Tibial artery (tissue), 4 donors: ENCODE results near the gene C19orf25.

Experiments
- DNase-seq, 2 donors: peaks; one replicate each; pipeline ENCODE4 v3.0.0-alpha.2; 2019
- H3K27ac ChIP-seq, 2 donors: fragments of 200-600 bp; sonication (generic) in 1 of 2; 1 replicate in 1 of 2; 2 replicates in 1 of 2; pipeline ENCODE4 v1.5.1; 2018 to 2019; ENCODE audit warnings: mild to moderate bottlenecking in 1 of 2
- H3K27me3 ChIP-seq, 2 donors: fragments of 200-600 bp; sonication (generic) in 1 of 2; one replicate each; pipeline versions ENCODE4 v1.5.1 to v1.6.0; 2016 to 2019
- H3K36me3 ChIP-seq, 3 donors: fragments of 200-600 bp; sonication (generic) in 2 of 3; one replicate each; pipeline ENCODE4 v1.5.1; 2016 to 2019; ENCODE audit warnings: mild to moderate bottlenecking in 2 of 3
- H3K4me1 ChIP-seq, 4 donors: fragments of 200-600 bp; sonication (generic) in 2 of 4; 1 replicate in 3 of 4; 2 replicates in 1 of 4; pipeline ENCODE4 v1.5.1; 2016 to 2019
- H3K4me3 ChIP-seq, 2 donors: fragments of 200-600 bp; sonication (generic) in 1 of 2; 1 replicate in 1 of 2; 2 replicates in 1 of 2; pipeline ENCODE4 v1.5.1; 2018 to 2019; ENCODE audit warnings: mild to moderate bottlenecking in 2 of 2
- H3K9me3 ChIP-seq, 3 donors: fragments of 200-600 bp; sonication (generic) in 1 of 3; one replicate each; pipeline ENCODE4 v1.5.1; 2016 to 2019
- intact Hi-C: fragments of 100-400 bp; cut with DNase I; formaldehyde crosslinking; loops from one replicate; pipeline ENCODE4 v1.15.0; 2023; ENCODE audit warnings: low total_unique reads
- TF ChIP-seq, protein P1 (sequence below), 2 experiments: fragments of 200-600 bp in 1 of 2; fragments of 450-650 bp in 1 of 2; IDR thresholded peaks; one replicate each; pipeline ENCODE4 v1.5.1; 2017 to 2019; ENCODE audit warnings: antibody characterized with exemption in 2 of 2, mild to moderate bottlenecking in 1 of 2, moderate library complexity in 1 of 2

C19orf25 gene

DNA sequence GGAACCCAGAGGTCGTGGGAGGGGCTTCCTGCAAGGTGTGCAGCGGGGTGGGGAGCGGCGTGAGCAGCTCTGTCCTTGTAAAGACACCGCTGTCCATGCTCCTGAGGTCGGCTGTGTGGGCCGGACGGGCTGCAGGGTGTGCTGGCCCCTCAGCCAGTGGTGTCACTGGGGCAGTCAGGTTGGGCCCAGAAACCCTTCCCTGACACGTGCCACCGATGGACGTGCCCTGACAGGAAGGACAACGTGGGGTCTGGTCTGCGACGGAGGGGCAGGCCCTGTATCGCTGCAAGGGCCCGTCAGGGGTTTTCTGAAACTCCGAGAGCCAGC lies 45.0 kb downstream of the C19orf25 start:
- no peak for DNase-seq
- no peaks in the 10 kb centered on the region for H3K27me3 ChIP-seq
- intact Hi-C loops = no loop called here
- no peak overlapping the region for H3K27ac ChIP-seq
- no peak overlapping the region for H3K4me3 ChIP-seq
- TF ChIP-seq, protein P1, sequence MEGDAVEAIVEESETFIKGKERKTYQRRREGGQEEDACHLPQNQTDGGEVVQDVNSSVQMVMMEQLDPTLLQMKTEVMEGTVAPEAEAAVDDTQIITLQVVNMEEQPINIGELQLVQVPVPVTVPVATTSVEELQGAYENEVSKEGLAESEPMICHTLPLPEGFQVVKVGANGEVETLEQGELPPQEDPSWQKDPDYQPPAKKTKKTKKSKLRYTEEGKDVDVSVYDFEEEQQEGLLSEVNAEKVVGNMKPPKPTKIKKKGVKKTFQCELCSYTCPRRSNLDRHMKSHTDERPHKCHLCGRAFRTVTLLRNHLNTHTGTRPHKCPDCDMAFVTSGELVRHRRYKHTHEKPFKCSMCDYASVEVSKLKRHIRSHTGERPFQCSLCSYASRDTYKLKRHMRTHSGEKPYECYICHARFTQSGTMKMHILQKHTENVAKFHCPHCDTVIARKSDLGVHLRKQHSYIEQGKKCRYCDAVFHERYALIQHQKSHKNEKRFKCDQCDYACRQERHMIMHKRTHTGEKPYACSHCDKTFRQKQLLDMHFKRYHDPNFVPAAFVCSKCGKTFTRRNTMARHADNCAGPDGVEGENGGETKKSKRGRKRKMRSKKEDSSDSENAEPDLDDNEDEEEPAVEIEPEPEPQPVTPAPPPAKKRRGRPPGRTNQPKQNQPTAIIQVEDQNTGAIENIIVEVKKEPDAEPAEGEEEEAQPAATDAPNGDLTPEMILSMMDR (IDR thresholded peaks at IDR 0.05) = no peak
- H3K36me3 ChIP-seq = peaks cover 58 to 69% (median 63%) of the 10 kb centered on the region in 3 donors
- H3K4me1 ChIP-seq = peaks cover 0 to 6% (median 3%) of the 10 kb centered on the region in 4 donors
- no peaks in the 10 kb centered on the region for H3K9me3 ChIP-seq

DNA sequence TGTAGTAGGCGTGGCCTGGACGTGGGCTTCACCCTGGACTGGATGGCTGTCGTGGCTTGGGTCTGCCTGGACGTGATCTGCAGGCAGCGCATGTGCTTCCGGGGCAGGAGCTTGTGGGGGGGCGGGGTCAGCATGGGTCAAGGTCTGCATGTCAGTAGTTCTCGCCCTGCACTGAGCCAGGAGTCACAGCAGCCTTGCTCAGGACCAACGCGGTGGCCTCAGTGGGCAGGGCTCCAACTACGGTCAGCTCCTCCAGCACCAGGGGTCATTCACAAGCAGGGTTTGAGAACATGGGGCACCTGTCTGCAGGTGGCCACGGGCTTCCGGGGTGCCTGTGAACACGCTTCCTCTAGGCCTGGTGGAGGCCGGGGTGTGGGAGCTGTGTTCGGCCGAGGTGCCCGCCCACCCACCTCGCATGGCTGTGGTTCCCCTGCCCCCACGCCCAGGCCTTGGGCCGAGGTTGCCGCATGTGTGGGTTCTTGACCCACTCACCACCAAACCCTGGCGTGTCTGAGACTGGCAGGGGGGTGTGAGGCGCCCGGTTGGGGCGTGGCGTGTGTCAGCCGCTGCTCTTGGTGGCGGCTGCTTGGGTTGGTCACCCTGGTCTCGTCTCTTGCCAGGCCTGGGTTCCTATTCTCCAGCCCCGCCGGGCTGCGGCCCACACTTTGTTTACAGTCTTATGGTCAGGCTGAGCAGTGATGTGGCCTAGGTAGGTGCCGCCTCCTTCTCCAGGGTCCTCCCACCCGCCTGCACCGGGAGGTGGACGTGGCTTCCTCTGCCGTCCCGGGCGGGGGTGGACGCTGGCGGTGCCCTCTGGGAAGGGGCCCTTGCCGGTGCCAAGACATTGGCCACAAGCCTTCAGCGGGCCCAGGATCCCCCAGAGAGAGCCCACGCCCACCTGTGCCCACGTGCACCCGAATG lies 45.6 kb downstream of the C19orf25 start:
- Histone ChIP-seq H3K4me3 (no peak overlapping the region), H3K4me1 (peaks cover 0 to 3% (median 0%) of the 10 kb centered on the region in 4 donors), H3K36me3 (peaks cover 64 to 75% (median 67%) of the 10 kb centered on the region in 3 donors), H3K27ac (no peak overlapping the region), H3K9me3 (no peaks in the 10 kb centered on the region), H3K27me3 (no peaks in the 10 kb centered on the region)
- intact Hi-C loops = no loop called here
- TF ChIP-seq, protein P1 (IDR thresholded peaks at IDR 0.05) = no peak
- DNase-seq = no peak

DNA sequence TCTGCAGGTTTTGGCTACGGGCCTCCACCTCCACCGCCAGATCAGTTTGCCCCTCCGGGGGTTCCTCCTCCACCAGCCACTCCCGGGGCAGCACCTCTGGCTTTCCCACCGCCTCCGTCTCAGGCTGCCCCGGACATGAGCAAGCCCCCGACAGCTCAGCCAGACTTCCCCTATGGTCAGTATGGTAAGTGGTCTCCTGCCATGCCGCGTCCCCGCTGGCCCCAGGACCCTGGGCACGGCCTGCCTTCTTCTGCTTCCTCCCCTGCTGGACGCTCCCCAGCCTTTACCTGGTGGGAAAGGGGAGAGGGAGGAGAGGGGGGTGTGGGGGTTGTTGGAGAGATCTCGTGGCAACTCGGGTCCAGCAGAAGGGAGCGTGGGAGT lies 46.5 kb downstream of the C19orf25 start:
- peaks cover 67 to 83% (median 73%) of the 10 kb centered on the region in 3 donors for H3K36me3 ChIP-seq
- DNase-seq = no peak
- TF ChIP-seq, protein P1 (IDR thresholded peaks at IDR 0.05) = no peak
- no peaks in the 10 kb centered on the region for H3K27me3 ChIP-seq
- no peaks in the 10 kb centered on the region for H3K4me1 ChIP-seq
- no peaks in the 10 kb centered on the region for H3K9me3 ChIP-seq
- H3K27ac ChIP-seq = no peak overlapping the region
- H3K4me3 ChIP-seq = no peak overlapping the region
- intact Hi-C loops = no loop called here

DNA sequence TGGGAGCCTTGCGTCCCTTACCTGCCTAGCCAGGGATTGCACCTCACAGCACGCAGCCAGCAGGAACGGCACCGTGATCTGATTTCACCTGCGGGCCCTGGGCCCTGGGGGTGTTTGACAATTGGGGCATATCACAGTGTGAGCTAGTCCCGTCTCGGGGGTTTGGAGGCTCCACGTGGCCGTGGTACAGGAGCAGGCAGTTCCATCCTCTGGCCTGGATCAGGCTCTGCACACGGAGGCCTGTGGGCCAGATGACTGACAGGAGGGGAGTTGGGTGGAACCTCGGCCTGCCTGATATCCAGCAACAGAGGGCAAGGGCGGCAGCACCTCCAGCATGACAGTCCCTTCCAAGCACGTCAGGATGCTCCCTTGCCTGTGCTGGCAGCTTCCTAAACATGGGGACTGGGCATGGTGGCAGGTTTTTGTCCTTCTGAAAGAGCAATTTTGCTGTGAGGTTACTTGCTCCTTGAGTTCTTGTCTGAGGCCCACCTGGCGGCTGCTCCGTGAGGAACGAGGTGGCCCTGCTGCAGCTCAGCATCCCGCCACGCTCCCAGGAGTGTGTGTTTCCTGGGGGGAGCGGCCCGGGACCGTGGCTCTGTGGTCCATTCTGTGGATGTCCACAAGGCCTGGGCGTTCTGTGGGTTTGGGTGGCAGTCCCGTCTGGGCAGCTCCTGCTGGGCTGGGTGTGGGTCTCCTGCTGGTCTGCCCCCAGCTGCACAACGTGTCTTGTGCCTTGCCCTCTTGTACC lies 47.1 kb downstream of the C19orf25 start:
- H3K4me3 ChIP-seq = no peak overlapping the region
- H3K36me3 ChIP-seq = peaks cover 67 to 89% (median 77%) of the 10 kb centered on the region in 3 donors
- H3K9me3 ChIP-seq = no peaks in the 10 kb centered on the region
- TF ChIP-seq, protein P1 (IDR thresholded peaks at IDR 0.05) = no peak
- no peaks in the 10 kb centered on the region for H3K4me1 ChIP-seq
- H3K27me3 ChIP-seq = no peaks in the 10 kb centered on the region
- no peak for DNase-seq
- intact Hi-C loops = no loop called here
- H3K27ac ChIP-seq = no peak overlapping the region

DNA sequence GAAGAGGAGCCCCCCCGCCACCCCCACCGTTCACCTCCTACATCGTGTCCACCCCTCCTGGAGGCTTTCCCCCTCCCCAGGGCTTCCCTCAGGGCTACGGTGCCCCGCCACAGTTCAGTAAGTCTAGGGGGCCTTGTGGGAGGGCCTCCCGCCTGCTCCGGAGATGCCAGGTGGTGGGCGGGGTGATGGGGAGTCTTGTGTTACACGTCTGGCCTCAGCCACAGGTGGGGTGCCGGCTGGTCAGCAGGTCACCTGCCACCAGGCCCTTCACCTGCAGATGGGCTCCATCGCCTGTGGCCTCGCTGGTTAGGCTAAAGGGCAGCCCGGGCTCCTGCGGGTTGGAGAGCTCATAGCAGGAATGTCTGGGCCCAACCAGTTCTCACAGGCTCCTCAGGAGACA lies 48.8 kb downstream of the C19orf25 start:
- intact Hi-C loops = no loop called here
- DNase-seq = no peak
- TF ChIP-seq, protein P1 (IDR thresholded peaks at IDR 0.05) = no peak
- Histone ChIP-seq H3K9me3 (no peaks in the 10 kb centered on the region), H3K36me3 (peaks cover 71 to 99% (median 93%) of the 10 kb centered on the region in 3 donors), H3K4me1 (no peaks in the 10 kb centered on the region), H3K27me3 (no peaks in the 10 kb centered on the region), H3K27ac (no peak overlapping the region), H3K4me3 (no peak overlapping the region)
